HTERT RPE-1 (cell line): ENCODE results near the gene NQO2.
"Not testable (repeated sequence)": the region's sequence is repeated elsewhere in the genome, so short reads cannot be mapped to it uniquely, and the experiment has no call there.

Experiments
- in situ Hi-C: fragments of 300-500 bp; cut with MboI; formaldehyde crosslinking; loops from 4 replicates; pipeline ENCODE4 v1.14.3; 2020; ENCODE audit warnings: low sequenced_read_pairs

NQO2 gene

DNA sequence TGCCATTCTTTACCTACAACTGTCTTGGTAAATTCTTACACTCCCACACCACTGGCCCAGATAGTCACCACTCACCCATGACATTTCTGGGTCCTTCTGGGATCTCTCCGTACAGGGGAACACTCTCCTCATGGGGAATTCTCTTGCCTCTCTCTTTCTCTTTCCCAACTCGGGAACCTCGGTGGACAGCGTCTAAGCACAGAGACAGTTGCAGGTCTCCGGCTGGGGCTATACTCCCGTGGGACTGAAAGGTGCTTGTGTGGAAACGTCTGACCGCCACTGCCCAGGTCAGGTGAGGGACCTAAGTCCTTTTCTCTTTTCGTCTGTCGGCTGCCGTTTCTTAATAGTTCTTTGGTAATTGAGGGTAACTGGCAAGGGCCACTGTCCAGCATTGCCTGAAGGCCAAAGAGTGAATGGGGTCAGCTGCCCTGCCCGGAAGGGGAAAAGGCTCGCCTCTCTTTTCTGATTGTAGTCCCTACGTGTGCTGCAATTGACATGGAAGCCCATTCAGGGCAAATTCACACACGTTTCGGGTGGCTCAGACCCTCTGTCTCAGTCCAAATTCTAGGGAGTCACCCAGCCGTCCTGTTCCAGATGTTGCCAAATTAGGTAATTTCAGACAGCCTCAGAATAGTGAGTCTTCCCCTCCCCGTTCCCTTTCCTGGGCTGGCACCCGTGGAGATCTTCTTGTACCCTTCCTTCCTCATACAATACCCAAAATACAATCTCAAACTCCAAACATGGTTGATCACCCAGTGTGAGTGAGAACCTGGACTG is 37.4 kb downstream of the NQO2 start:
- in situ Hi-C loops: no loop called here

DNA sequence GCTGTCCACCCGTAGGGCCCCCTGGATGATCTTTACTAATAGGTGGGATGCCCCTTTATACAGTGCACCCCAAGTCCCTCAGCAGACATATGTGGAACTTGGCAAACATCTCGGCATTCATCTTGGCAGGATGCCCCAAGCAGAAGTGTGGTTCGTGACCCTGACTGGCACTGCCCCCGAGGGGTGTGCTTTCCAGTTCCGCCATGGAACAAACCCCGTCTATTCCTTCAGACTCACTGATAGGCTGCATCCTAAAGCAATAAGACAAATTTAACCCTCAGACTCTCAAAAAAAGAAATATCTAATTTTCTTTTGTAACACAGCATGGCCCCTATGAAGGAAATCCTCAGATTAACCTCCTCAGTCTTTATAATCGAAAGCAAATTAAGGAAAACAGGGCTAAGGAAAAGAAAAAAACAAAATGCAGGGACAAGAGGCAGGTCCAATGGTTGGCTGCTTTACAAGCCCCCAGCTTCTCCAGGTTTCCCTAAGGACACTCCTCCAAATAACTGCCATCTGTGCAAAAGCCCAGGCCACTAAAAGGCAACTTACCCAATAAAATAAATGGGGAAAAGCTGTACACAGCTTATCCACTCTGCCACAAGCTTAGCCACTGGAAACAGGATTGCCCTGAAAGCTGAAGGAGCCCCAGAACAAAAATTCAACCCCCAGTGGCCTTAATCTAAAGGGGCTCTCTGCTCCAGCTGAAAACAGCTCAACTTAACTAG is 38.1 kb downstream of the NQO2 start:
- in situ Hi-C loops: no loop called here

DNA sequence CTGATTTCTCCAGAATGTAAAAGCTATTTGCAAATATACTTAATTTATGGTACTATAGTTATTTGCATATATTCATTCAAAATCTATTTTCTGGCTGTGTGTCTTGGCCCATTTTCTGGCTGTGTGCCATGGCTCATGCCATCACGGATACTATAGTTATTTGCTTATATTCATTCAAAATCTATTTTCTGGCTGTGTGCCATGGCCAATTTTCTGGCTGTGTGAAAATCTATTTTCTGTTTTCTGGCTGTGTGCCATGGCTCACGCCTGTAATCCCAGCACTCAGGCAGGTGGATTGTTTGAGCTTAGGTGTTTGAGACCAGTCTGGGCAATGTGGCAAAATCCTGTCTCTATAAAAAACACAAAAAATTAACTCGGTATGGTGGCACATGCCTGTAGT is 39.7 kb downstream of the NQO2 start:
- in situ Hi-C loops: no loop called here

DNA sequence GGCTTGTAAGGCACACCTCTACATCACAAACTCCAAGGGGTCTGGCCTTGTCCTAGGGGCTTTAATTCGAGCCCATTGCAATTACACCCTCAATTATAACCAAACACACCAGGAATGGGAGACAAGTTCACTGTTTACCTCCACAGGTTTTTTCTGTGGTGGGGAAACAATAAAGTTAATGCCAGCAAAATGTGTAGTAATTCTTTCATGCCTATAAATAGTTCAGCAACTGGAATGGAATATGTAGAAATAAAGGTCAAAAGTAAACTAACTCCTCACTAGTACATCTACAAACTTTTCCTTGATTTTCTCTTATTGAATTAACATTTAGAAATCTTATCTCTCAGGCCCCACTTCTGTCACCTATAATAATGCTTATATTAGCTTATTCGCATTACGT is 41.5 kb downstream of the NQO2 start:
- in situ Hi-C loops: no loop called here

DNA sequence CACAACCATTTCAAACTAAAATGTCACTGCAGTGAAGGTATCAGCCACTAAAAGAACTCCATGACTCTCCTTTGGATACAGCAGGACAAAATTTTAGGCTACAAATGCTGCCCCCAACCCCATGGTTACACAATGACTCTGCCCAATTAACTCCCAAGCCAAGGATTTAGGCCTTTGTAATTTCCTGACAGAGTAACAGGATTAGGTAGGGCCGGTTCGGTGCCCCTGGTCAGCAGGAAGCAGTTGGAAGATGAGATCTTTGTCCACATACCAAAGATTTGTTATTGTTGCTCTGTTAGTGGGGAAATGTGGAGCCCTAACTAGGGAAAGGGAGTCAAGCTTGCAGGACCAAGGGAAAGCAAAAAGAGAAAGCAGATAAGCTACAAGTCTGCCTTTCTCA is 41.9 kb downstream of the NQO2 start:
- in situ Hi-C loops: no loop called here

DNA sequence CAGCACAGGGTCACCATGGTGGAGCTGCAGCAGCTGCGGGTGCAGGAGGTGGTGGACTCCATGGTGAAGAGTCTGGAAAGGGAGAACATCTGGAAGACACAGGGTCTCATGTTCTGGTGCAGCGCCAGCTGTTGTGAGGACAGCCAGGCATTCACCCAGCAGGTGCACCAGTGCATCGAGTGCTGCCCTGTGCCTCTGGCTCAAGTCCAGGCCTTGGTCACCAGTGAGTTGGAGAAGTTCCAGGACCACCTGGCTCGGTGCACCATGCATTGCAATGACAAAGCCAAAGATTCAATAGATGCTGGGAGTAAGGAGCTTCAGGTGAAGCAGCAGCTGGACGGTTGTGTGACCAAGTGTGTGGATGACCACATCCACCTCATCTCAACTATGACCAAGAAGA is 45.7 kb downstream of the NQO2 start:
- in situ Hi-C loops: no loop called here

DNA sequence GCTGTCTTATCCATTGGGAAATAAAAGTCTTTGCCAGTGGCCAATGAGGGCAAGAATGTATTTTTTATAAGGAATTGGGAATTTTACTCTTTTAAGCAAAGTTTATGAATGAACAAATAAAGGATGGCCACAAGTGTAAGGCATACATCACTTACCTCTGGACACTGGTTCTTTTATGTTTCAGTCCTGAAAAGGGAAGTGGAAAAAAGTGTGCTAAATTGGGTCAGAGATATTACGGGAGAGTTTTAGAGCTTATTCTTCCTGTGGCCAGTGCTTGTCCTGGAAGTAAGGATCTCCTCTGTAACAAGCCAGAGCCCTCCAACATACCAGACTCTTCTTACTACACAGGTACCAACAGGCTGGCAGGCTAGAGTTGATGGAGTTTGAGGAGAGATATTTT is 46.1 kb downstream of the NQO2 start:
- in situ Hi-C loops: no loop called here

DNA sequence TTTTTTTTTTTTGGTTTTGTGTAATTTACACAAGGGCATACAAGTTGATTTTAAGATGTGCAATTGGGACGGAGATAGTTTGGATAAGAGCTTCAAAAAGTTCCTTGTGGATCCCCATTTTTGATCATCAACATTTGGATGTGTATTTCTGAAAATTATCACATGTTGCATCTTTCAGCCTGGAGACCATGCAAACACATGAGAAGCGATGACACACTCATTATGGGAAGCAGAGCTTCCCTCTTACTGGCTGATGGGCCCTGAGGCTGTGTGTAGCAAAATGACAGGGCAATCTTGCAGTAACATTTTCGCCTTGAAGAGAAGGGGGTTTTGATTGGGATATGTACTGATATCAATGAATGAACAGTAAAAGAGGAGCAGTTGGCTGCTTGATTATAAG is 46.6 kb downstream of the NQO2 start:
- in situ Hi-C loops: no loop called here

DNA sequence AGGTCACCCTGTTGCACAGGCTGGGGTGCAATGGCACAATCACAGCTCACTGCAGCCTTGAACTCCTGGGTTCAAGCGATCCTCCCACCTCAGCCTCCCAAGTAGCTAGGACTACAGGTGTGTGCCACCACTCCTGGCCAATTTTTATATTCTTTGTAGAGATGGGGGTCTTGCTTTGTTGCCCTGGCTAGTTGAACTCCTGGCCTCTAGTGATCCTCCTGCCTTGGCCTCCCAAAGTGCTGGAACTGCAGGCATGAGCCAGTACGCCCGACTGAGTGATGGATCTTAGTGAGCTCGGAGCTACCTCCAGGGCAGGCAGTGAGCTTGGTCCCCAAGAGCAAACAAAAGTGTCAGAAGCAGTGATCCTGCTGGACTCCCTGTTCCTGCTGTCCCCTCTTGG is 48.3 kb downstream of the NQO2 start:
- in situ Hi-C loops: not testable (repeated sequence)

DNA sequence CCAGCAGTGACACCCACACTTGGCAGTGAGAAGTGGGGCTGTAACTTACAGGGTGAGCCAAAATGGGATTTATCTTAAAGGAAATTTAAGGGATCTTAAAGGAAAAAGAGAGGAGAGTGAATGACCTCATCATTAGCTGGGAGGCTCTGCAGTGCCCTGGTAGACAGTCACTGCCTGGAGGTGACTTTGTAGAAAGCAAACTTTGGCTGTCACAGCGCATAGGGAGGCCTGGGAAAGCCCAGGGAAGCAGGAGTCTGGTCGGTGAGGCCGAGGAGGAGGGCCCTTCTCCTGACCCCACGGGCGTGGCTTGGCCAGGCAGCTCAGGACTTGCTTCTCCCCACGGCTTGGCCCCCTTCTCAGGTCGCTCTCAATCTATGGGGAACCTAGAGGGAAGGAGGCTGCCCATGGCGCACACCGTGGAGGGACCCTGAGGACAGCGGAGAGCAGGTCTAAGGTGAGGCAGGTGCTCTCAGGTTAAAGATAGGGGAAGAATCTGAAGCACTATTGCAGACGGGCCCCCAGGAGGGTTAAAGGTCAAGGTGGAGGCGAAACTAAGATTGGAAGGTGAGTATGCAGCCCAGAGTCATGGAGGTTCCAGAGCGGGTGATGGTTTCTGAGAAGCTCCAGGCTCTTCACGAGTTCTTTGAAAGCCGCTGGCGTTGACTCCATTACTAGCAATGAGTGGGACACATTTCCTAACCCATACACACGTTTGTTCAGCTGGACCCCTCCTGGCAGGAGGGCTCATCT is 53.0 kb downstream of the NQO2 start:
- in situ Hi-C loops: no loop called here

DNA sequence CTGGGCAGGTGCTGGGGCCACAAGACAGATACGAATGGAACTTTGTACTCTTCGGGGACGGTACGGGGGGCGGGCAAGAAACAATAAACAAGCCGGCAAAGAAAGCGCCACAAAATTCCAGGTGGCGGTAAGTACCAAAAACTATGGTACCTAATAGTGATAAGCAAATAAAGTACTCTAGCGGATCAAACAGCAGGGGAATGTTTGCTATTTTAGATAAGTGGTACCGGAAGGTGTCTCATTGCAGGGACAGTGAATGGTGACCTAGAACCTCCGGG is 53.5 kb downstream of the NQO2 start:
- in situ Hi-C loops: no loop called here

DNA sequence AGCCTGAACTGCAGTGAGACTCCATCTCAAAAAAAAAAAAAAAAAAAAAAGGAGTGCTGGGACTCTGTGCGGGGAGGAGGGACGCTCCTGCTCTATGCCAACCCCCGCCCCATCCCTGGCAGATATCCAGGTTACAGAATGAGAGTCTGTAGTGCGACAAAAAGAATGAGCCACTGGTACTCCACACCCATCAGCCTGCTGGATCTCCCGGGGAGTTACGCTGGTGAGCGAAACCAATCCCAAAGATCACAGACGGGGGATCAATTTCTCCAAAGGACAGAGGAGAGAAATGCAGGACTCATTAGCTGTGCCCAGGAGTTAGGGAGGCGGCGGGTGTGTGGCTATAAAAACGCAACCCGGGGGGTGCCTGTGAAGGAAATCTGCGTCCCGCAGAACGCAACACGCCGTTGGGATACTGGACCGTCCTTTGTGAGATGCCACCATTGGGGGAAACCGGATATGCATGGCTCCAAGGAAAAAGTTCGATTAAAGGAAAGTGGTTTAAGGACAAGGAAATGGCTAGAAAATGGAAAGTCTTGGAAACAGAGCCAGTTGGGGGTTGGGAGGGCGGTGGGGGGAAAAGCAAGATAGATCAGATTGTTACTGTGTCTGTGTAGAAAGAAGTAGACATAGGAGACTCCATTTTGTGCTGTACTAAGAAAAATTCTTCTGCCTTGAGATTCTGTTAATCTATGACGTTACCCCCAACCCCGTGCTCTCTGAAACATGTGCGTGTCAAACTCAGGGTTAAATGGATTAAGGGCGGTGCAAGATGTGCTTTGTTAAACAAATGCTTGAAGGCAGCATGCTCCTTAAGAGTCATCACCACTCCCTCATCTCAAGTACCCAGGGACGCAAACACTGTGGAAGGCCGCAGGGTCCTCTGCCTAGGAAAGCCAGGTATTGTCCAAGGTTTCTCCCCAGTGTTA is 54.8 kb downstream of the NQO2 start:
- in situ Hi-C loops: not testable (repeated sequence)

DNA sequence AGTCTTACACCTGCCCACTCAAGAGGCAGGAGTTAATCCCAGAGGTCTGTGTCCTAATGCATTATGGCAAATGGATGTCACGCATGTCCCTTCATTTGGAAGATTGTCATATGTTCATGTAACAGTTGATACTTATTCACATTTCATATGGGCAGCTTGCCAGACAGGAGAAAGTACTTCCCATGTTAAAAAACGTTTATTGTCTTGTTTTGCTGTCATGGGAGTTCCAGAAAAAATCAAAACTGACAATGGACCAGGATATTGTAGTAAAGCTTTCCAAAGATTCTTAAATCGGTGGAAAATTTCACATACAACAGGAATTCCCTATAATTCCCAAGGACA is 55.4 kb downstream of the NQO2 start:
- in situ Hi-C loops: not testable (repeated sequence)

DNA sequence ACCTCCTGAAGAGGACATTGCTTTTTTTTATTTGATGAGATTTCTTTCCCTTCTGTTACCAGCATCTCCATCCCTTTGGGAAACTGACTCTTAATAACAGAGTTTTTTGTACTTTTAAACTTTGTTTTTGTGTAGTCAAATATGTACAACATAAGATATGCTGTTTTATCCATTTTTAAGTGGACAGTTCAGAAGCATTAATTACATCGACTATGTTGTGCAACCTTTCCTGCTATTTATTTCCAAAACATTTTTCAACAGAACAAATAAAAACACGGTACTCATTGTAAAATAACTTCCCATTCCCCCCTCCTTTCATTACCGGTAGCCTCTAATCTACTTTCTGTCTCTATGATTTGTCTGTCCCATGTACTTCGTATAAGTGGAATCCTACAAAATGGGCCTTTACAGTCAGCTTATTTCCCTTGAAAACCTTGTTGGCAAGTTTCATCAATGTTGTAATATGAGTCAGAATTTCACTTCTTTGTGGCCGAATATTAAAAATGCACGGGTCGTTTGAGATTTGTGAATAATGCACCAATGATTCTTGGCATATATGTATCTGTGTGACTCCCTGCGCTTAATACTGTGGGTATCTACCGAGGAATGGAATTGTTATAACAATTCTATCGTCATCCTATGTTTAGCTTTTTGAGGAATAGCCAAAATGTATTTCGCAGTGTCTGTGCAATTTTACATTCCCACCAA is 57.5 kb downstream of the NQO2 start:
- in situ Hi-C loops: no loop called here

DNA sequence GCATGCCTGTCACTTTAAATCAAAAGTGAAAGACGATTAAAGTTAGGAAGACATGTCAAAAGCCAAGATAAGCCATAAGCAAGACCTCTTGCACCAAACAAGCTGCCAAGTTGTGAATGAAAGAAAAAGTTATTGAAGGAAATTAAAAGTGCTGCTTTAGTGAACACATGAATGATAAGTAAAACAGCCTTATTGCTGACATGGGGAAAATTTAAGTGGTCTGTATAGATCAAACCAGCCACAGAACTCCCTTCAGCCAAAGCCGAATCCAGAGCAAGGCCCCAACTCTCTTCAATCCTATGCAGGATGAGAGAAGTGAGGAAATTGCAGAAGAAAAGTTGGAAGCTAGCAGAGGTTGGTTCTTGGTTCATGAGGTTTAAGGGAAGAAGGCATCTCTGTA is 59.3 kb downstream of the NQO2 start:
- in situ Hi-C loops: no loop called here

DNA sequence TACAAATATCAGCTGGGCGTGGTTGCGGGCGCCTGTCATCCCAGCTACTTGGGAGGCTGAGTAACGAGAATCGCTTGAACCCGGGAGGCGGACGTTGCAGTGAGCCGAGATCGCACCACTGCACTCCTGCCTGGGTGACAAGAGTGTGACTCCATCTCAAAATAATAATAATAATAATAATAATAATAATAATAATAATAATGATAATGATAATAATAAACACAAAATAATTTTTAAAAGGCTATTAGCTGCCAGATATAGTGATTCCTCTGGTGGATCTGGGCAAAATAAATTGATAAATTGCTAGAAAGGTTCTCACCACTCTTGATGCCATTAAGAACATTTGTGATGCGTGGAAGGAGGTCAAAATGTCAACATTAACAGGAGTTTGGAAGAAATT is 60.4 kb downstream of the NQO2 start:
- in situ Hi-C loops: not testable (repeated sequence)

DNA sequence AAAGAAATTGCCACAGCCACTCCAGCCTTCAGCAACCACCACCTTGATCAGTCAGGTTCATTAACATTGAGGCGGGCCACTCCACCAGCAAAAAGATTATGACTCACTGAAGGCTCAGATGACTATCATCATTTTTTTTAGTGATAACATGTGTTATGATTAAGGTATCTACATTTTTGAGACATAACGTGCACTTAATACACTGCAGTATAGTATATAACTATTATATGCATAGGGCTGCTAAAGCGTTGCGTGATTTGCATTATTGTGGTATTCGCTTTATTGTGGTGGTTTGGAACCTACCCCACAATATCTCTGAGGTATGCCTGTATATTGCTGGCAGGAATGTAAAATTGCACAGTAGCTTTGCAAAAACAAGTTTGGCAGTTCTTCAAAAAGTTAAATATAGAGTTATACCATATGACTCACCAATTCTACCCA is 61.8 kb downstream of the NQO2 start:
- in situ Hi-C loops: no loop called here

DNA sequence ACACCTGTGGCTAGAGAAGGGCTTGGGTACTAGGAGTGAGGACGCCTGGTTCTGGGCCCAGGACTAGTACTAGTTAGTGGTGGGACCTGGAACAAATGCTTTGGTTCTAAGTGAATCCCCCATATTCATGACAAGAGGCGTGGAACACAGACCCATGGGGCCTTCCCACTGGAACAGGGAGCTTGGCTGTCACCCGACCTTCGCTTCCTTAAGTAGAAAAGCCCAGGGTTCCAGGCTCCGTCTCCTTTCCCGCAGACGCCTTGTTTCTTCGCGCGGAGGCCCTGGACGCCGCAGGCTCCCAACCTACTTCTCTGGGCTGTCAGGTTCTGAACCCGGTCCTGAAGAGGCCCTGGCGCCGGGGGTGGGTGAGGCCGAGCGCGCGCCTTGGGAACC is 63.6 kb downstream of the NQO2 start:
- in situ Hi-C loops: not testable (repeated sequence)

DNA sequence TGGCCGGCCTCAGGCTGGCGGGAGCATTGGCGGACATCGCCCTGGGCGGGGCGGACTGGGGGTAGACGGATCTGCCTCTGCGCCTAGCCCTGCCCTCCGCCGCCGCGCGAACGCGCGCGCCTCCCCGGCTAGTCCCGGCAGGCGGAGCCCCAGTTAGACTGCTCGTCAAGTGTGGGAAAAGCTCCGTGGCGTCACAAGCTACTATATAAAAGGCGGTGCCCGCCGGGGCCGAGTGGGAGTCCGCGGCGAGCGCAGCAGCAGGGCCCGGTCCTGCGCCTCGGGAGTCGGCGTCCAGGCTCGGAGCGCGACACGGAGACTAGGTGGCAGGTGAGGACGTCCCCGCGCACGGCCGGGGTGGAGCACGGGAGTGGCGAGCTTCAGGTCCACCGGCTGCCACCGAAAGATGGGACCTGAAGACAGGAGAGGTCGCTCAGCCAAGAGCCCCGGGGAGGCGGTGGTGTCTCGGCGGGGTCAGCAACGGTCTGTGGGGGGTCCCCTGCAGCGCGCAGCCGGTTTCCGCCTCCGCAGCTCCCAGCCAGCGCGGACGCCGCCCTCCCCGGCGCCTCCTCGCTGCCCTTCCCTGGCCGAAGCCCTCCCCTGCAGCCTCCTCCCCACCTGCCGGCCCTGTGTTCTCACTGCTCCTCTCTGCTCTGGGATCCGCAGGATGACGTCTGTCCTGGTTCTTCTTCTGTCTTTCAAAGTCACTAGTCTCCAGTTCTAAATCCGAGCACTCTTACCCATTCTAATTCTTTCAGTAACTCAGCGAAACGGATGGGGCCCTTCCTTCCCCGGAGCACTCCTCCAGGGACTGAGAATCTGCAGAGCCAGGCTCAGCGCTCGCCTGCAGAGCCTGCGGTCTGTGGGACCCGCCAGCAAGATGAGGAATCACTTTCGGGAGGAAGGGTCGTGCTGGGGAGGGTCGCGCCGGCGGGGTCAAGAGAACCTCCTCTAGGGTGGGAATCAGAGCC is 64.3 kb downstream of the NQO2 start:
- in situ Hi-C loops: no loop called here
